GM13976 (cell line): ENCODE measurements around the gene SDSL.

Experiments used
- DNase-seq: peaks from one replicate; pipeline ENCODE4 v3.0.0; 2012; ENCODE audit warnings: low spot score
- in situ Hi-C: fragments of 300-500 bp; cut with MboI; formaldehyde crosslinking; loops from one replicate; pipeline ENCODE4 v1.12.0; 2022; ENCODE audit warnings: low sequenced_read_pairs, mixed read lengths, inconsistent platforms; ENCODE audit not compliant: unreplicated experiment
- TF ChIP-seq, protein P1 (sequence below): IDR thresholded peaks from 2 replicates; pipeline ENCODE4 v1.5.1; 2012; ENCODE audit warnings: borderline replicate concordance, mild to moderate bottlenecking; ENCODE audit not compliant: insufficient read depth; ENCODE audit errors: extremely low read depth, missing control alignments, control extremely low read depth

SDSL gene

DNA sequence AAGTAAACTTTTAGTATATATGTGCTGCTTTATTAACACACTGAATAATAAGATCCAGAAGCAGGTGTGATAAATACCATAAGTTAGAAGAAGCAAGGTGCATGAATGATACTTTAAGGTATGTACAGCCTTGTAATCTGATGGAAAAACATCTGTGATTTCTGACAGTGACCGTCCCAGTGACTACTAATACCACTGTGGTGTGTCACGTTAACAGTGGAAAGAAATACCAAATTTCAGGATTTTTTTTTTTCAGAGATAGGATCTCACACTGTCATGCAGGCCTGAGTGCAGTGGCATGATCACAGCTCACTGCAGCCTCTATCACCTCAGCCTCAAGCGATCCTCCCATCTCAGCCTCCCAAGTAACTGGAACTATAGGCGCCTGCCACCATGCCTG is 40.0 kb upstream of the SDSL start:
- TF ChIP-seq, protein P1, sequence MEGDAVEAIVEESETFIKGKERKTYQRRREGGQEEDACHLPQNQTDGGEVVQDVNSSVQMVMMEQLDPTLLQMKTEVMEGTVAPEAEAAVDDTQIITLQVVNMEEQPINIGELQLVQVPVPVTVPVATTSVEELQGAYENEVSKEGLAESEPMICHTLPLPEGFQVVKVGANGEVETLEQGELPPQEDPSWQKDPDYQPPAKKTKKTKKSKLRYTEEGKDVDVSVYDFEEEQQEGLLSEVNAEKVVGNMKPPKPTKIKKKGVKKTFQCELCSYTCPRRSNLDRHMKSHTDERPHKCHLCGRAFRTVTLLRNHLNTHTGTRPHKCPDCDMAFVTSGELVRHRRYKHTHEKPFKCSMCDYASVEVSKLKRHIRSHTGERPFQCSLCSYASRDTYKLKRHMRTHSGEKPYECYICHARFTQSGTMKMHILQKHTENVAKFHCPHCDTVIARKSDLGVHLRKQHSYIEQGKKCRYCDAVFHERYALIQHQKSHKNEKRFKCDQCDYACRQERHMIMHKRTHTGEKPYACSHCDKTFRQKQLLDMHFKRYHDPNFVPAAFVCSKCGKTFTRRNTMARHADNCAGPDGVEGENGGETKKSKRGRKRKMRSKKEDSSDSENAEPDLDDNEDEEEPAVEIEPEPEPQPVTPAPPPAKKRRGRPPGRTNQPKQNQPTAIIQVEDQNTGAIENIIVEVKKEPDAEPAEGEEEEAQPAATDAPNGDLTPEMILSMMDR, result no peak
- in situ Hi-C loops, result no loop called here
- DNase-seq, result no peak

DNA sequence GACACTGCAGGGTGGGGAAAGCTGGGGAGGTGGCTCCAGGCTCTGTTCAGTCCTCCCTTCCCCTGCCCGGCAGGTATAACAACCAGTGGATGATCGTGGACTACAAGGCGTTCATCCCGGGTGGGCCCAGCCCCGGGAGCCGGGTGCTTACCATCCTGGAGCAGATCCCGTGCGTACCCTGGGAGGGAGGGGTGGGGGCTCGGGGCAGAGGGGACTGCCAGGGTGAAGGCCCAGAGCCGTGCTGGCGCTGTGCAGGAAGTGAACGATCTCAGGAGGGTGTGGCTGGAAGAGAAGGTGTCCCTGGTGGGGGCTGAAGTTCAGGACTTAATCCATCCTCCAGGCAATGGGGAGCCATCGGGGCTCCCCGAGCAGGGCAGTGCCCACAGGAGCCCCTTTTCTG is 37.4 kb upstream of the SDSL start:
- peak; percentile 31 for DNase-seq
- in situ Hi-C loops, result no loop called here
- TF ChIP-seq, protein P1, result no peak

DNA sequence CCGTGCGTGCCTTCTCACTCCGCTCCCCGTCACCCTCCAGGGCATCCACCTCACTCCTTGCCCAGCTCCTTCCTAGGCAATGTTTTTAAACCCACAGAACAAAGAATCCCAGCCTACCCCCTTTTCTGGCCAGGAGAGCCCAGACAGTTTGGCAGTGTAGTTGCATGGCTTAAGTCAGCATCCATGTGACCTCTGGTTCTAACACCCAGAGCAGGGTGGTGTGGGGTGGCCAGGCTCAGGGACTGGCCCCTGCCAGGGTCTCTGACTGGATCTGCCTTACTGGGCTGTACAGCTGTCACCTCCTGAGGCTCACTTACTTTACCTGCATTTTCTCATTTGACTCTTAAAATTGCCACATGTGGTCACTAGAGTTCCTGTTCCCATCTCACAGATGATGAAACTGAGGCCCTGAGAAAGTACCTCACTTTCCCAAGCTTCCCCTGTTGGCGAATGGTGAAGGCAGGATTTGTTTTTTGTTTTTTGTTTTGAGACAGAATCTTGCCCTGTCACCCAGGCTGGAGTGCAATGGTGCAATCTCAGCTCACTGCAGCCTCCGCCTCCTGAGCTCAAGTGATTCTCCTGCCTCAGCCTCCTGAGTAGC is 36.8 kb upstream of the SDSL start:
- TF ChIP-seq, protein P1, result no peak
- in situ Hi-C loops, result no loop called here
- peak; percentile 51 for DNase-seq

DNA sequence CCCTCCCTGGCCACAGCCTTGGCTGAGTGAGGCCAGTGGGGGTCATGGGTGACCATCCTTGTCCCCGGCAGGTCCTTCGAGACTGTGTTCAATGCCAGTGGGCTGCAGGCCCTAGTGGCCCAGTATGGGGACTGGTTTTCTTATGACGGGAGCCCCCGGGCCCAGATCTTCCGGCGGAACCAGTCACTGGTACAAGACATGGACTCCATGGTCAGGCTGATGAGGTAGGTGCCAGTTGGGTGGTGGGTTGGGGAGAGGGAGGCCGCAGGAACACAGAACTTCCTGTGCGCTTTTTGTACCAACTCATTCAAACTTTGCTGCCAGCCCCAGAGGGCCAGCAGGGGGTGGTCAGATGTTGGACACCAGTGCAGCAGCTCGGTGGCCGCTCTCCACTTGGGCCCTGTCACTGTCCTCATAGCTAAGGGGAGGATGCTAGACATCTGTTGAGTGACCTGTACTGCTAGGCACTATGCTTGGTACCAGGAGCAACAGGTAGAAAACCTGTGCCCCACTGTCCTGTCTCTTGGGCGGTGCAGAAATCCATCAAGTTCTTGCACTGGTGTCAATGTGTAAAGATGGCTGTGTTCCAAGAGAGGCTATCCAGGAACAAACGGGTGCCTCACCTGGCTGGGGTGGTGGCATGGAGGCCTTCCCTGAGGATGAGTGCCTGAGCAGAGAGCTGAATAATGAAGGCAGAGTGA is 35.2 kb upstream of the SDSL start:
- DNase-seq, result peak; percentile 31
- TF ChIP-seq, protein P1, result no peak
- in situ Hi-C loops, result no loop called here

DNA sequence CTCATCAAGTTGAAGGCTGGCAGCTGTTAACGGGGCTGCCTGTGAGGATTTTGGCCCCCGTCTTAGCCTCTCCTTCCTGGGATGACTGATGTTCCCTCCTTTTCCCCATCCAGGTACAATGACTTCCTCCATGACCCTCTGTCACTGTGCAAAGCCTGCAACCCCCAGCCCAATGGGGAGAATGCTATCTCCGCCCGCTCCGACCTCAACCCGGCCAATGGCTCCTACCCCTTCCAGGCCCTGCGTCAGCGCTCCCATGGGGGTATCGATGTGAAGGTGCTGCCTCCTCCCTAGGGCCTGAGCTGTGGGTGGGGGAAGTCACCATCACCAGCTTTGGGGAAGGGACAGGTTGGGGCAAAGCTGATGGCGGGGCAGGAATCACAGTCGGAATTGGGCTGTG is 34.5 kb upstream of the SDSL start:
- in situ Hi-C loops, result no loop called here
- TF ChIP-seq, protein P1, result no peak
- peak; percentile 23 for DNase-seq

DNA sequence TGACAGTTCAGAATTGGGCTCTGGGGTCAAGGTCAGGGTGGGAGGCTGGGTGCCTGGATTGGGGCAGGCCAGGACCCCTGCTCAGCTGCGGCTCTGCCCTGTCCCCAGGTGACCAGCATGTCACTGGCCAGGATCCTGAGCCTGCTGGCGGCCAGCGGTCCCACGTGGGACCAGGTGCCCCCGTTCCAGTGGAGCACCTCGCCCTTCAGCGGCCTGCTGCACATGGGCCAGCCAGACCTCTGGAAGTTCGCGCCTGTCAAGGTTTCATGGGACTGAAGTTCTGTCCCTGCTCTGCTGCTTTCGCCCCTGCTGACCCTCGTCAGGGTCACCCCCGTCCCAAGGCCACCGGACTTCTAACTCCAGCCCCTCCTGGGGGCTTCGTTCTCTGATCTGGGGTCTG is 33.8 kb upstream of the SDSL start:
- TF ChIP-seq, protein P1, result no peak
- in situ Hi-C loops, result no loop called here

More for the DNA sequence above, 33.8 kb upstream of the SDSL start:
- peak; percentile 28 for DNase-seq
